Liver (tissue), 9 donors: ENCODE data around the gene GCLM. TPM values are rescaled to one million over a fixed set of nuclear protein-coding genes. Genes with fewer than 3 reads are reported as not detected.

ENCODE experiments used
- DNase-seq: peaks from one replicate; pipeline ENCODE4 v3.0.0-alpha.2; 2017; ENCODE audit warnings: low spot score
- H3K27ac ChIP-seq, 2 donors: one replicate each; pipeline ENCODE4 v1.7.0; 2013; ENCODE audit warnings: inconsistent platforms in 2 of 2, low read length in 2 of 2, control low read depth in 1 of 2, low read depth in 1 of 2, mild to moderate bottlenecking in 1 of 2
- H3K27me3 ChIP-seq, 4 donors: one replicate each; pipeline versions ENCODE4 v1.6.1 to v1.7.0; 2013; ENCODE audit warnings: low read length in 3 of 4, inconsistent platforms in 1 of 4, mild to moderate bottlenecking in 1 of 4, moderate library complexity in 1 of 4; ENCODE audit not compliant: control insufficient read depth in 4 of 4, insufficient read depth in 4 of 4
- H3K36me3 ChIP-seq, 4 donors: one replicate each; pipeline versions ENCODE4 v1.6.1 to v1.7.0; 2013; ENCODE audit warnings: low read length in 3 of 4, mild to moderate bottlenecking in 3 of 4, low read depth in 1 of 4, moderate library complexity in 1 of 4; ENCODE audit not compliant: control insufficient read depth in 4 of 4, insufficient read depth in 3 of 4
- H3K4me1 ChIP-seq, 4 donors: one replicate each; pipeline versions ENCODE4 v1.6.1 to v1.7.0; 2013; ENCODE audit warnings: low read length in 3 of 4, mild to moderate bottlenecking in 3 of 4, moderate library complexity in 1 of 4; ENCODE audit not compliant: control insufficient read depth in 4 of 4, insufficient read depth in 4 of 4
- H3K4me3 ChIP-seq, 3 donors: one replicate each; pipeline versions ENCODE4 v1.6.1 to v1.7.0; 2013; ENCODE audit warnings: low read length in 3 of 3, control low read depth in 1 of 3, low read depth in 1 of 3, mild to moderate bottlenecking in 1 of 3
- H3K9ac ChIP-seq, 2 donors: one replicate each; pipeline ENCODE4 v1.7.0; 2013; ENCODE audit warnings: low read length in 2 of 2, mild to moderate bottlenecking in 2 of 2, moderate library complexity in 2 of 2, control low read depth in 1 of 2, low read depth in 1 of 2
- H3K9me3 ChIP-seq, 4 donors: one replicate each; pipeline versions ENCODE4 v1.6.1 to v1.7.0; 2013; ENCODE audit warnings: low read length in 3 of 4; ENCODE audit not compliant: control insufficient read depth in 4 of 4
- ATF3 ChIP-seq: IDR thresholded peaks from 2 replicates; pipeline ENCODE4 v1.6.1; 2016; ENCODE audit warnings: antibody characterized with exemption
- CTCF ChIP-seq: fragments of 150-350 bp; IDR thresholded peaks from 2 replicates; pipeline ENCODE4 v1.5.1; 2017; ENCODE audit warnings: improper control_type of control experiment, low read depth, low read length; ENCODE audit not compliant: missing input control
- FOXA1 ChIP-seq: IDR thresholded peaks from 2 replicates; pipeline ENCODE4 v1.6.1; 2016; ENCODE audit warnings: antibody characterized with exemption
- FOXA2 ChIP-seq: IDR thresholded peaks from 2 replicates; pipeline ENCODE4 v1.6.1; 2016; ENCODE audit warnings: antibody characterized with exemption
- MAX ChIP-seq: IDR thresholded peaks from 2 replicates; pipeline ENCODE4 v1.6.1; 2016; ENCODE audit warnings: antibody characterized with exemption
- RAD21 ChIP-seq, 2 donors: IDR thresholded peaks; 2 replicates each; pipeline ENCODE4 v1.6.1; 2016; ENCODE audit warnings: antibody characterized with exemption in 2 of 2, mild to moderate bottlenecking in 2 of 2
- REST ChIP-seq: IDR thresholded peaks from 2 replicates; pipeline ENCODE4 v1.6.1; 2016; ENCODE audit warnings: antibody characterized with exemption, mild to moderate bottlenecking
- TAF1 ChIP-seq: conservative IDR thresholded peaks from 2 replicates; pipeline ENCODE4 v1.6.1; 2016; ENCODE audit warnings: antibody characterized with exemption, mild to moderate bottlenecking
- YY1 ChIP-seq: IDR thresholded peaks from 2 replicates; pipeline ENCODE4 v1.6.1; 2016; ENCODE audit warnings: antibody characterized with exemption, mild to moderate bottlenecking
- WGBS: extraction: QIAGEN DNeasy Blood & Tissue Kit; methylation state at CpG from one replicate; pipeline ENCODE4 v1.1.7; 2013; 5-methylcytosine and 5-hydroxymethylcytosine counted together
- polyA plus RNA-seq, 2 donors: library from polyadenylated mRNA; stranded (reverse) in 1 of 2; unstranded in 1 of 2; fragments of 200-250 nt in 1 of 2; fragments of >200 nt in 1 of 2; fragmentation: Nextera tagmentation in 1 of 2; extraction: Ambion mirVana in 1 of 2; gene quantifications; one replicate each; pipeline versions ENCODE4 v1.2.1 to v1.2.3, GENCODE V29; 2013 to 2015
- total RNA-seq, 2 donors: library from RNA; depleted of rRNA; stranded (reverse); fragments of >200 nt; gene quantifications; one replicate each; pipeline ENCODE4 v1.2.3, GENCODE V29; 2014
- donor health status: healthy.
- donor health status: healthy.
- donor health status: healthy.
- donor health status: healthy.
- donor health status: healthy.

Gene GCLM
- total and polyA plus RNA-seq, 4 donors = 8.9 to 49.1 (median 16.7) TPM

DNA sequence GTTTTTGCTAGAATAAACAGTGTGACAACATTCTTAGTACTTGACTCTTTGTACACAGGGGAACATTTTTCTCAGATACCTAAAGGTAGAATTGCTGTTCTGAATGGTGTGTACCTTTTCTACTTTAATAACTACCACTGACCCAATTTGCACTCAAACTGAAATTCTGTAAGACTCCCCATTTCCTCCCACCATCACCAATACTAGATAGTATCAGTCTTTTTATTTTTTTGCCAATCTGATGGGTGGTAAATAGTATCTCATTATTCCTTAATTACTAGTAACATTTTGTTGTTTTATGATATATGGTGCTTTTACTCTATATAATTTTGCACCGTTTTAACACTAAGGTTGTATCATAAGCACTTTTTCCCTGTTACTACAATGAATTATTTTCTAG lies 28.8 kb upstream of the GCLM start:
- Histone ChIP-seq H3K4me3 (no peak overlapping the region), H3K4me1 (no peaks in the 10 kb centered on the region), H3K27ac (no peak overlapping the region), H3K36me3 (no peaks in the 10 kb centered on the region), H3K9me3 (no peaks in the 10 kb centered on the region), H3K9ac (no peak overlapping the region), H3K27me3 (no peaks in the 10 kb centered on the region)
- TF ChIP-seq TAF1 = no peak
- TF ChIP-seq YY1 = no peak
- no peak for TF ChIP-seq FOXA2
- no peak for TF ChIP-seq RAD21 (IDR thresholded peaks at IDR 0.05)
- DNase-seq = no peak
- WGBS = 87% methylated on average over 1 of the region's 1 CpG

DNA sequence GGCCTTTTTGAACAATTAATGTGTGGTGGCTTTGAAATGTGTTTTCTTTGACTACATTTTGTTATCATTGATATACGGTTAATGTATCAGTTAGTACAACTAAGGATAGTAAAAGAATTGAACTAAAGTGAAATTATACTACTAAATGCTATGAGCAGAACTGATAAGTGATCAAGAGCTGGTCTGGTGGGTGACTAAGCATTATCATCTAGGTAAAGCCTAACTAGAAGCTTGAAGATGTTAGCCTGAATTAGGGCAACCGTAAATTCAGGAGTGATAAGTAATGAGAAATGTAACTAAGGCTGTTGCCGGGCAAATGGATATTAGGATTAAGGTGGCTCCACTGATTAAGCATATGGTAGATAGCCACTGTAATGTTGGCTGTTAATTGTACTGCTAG lies 16.0 kb upstream of the GCLM start:
- Histone ChIP-seq H3K4me3 (no peak overlapping the region), H3K36me3 (no peaks in the 10 kb centered on the region), H3K9ac (no peak overlapping the region), H3K9me3 (peaks cover 0 to 2% (median 0%) of the 10 kb centered on the region in 4 donors), H3K27ac (no peak overlapping the region), H3K4me1 (no peaks in the 10 kb centered on the region), H3K27me3 (no peaks in the 10 kb centered on the region)
- TF ChIP-seq FOXA1 (no peak), YY1 (no peak), ATF3 (no peak), REST (no peak), MAX (no peak), FOXA2 (no peak), RAD21 (IDR thresholded peaks at IDR 0.05) (no peak), CTCF (no peak)
- WGBS = 96% methylated on average over 3 of the region's 3 CpGs
- DNase-seq = no peak

DNA sequence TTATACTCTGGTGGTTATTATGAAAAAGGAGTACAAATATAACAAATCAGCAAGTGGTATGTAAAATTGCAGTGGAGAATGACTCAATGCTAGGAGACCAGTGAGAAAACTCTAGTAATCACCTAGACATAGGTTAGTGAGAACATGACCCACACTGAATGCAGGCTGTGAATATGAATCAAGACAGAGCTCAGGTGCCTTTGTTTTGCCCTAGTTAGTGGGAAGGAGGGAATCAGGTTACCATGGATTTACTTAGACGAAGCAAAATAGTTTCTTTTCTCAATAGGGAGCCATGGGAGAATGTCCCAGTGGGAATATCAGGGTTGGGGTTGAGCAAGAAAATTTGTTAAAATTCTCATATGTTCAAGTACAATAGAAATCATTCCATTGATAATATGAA lies 10.6 kb upstream of the GCLM start:
- no peak overlapping the region for H3K27ac ChIP-seq
- TF ChIP-seq REST = no peak
- no peak for TF ChIP-seq RAD21 (IDR thresholded peaks at IDR 0.05)
- no peak for TF ChIP-seq CTCF
- H3K4me3 ChIP-seq = no peak overlapping the region
- WGBS = 87% methylated on average over 1 of the region's 1 CpG
- H3K27me3 ChIP-seq = no peaks in the 10 kb centered on the region
- no peaks in the 10 kb centered on the region for H3K9me3 ChIP-seq
- no peaks in the 10 kb centered on the region for H3K36me3 ChIP-seq
- no peaks in the 10 kb centered on the region for H3K4me1 ChIP-seq
- DNase-seq = no peak
- H3K9ac ChIP-seq = no peak overlapping the region
